K562 (cell line): ENCODE results near the gene PLCB4. TPM values are rescaled to one million over a fixed set of nuclear protein-coding genes. Genes with fewer than 3 reads are reported as not detected.

Experiments used
- ATAC-seq: fragments of 200-7000 bp; cut with Tn5 transposase; 3 replicates; pipeline ENCODE4 v1.9.1; 2020; ENCODE audit warnings: moderate library complexity
- BruUV-seq: library from RNA; stranded (reverse); fragments of 400-500 nt; replicated peaks from 2 replicates; lab custom pipeline; 2021; lab: Mats Ljungman, UMichigan
- CTCF ChIA-PET: fragments of 300-600 bp; formaldehyde crosslinking; extraction: SDS; loops from one replicate; lab custom pipeline; 2021; ENCODE audit warnings: low intra/inter-chr PET ratio; lab: Yijun Ruan, JAX
- POLR2A ChIA-PET: fragments of 300-600, 350-650 bp; sonication (Branson Sonifier 250); formaldehyde crosslinking; extraction: SDS; loops from one replicate; lab custom pipeline; 2021; ENCODE audit warnings: antibody characterized with exemption, inconsistent platforms; lab: Yijun Ruan, JAX
- DNase-seq, 4 experiments: peaks; one replicate each; pipeline versions ENCODE4 v3.0.0 to v3.0.0-alpha.2; 2011 to 2018; ENCODE audit warnings: low spot score in 3 of 4, mixed read lengths in 3 of 4; ENCODE audit errors: extremely low read depth in 1 of 4
- FAIRE-seq: peaks from 2 replicates; lab custom pipeline; 2011; peaks lifted over from hg19 to GRCh38; lab: Jason Lieb, UNC
- H2AFZ ChIP-seq: 2 replicates; pipeline ENCODE4 v1.6.0; 2011; ENCODE audit warnings: low read depth, low read length, control low read depth, inconsistent platforms
- H3K27ac ChIP-seq: fragments of 200-600 bp; 3 replicates; pipeline ENCODE4 v1.8.0; 2011; ENCODE audit warnings: low read depth, mild to moderate bottlenecking, control low read depth, inconsistent platforms, low read length, moderate library complexity, mixed read lengths; ENCODE audit errors: extremely low read depth
- H3K27me3 ChIP-seq, 2 experiments: fragments of 300-600 bp in 1 of 2; 2 replicates in 1 of 2; 3 replicates in 1 of 2; pipeline versions ENCODE4 v1.6.0 to v1.8.0; 2011; ENCODE audit warnings: inconsistent platforms in 2 of 2, low read length in 2 of 2, mild to moderate bottlenecking in 1 of 2, mixed read lengths in 1 of 2, moderate library complexity in 1 of 2; ENCODE audit not compliant: control insufficient read depth in 2 of 2, insufficient read depth in 2 of 2
- H3K36me3 ChIP-seq: fragments of 300-600 bp; 3 replicates; pipeline ENCODE4 v1.8.0; 2011; ENCODE audit warnings: mild to moderate bottlenecking, low read length, inconsistent platforms; ENCODE audit not compliant: control insufficient read depth, insufficient read depth
- H3K4me1 ChIP-seq, 2 experiments: fragments of 200-600 bp in 1 of 2; replicated peaks in 1 of 2; 2 replicates in 1 of 2; 3 replicates in 1 of 2; pipeline versions ENCODE4 v1.5.1 to v1.8.0; 2011; ENCODE audit warnings: inconsistent platforms in 2 of 2, low read length in 2 of 2, mild to moderate bottlenecking in 1 of 2, mixed read lengths in 1 of 2, moderate library complexity in 1 of 2; ENCODE audit not compliant: control insufficient read depth in 2 of 2, insufficient read depth in 2 of 2
- H3K4me2 ChIP-seq: 2 replicates; pipeline ENCODE4 v1.6.1; 2011; ENCODE audit warnings: low read length, control low read depth, inconsistent platforms, mixed read lengths; ENCODE audit not compliant: insufficient read depth
- H3K4me3 ChIP-seq: fragments of 200-600 bp; sonication (generic), shearing (Covaris generic); 2 replicates; pipeline ENCODE4 v1.5.1; 2016; ENCODE audit warnings: control low read depth, inconsistent platforms
- H3K79me2 ChIP-seq: fragments of 200-600 bp; 3 replicates; pipeline ENCODE4 v1.8.0; 2011; ENCODE audit warnings: low read length, inconsistent platforms; ENCODE audit not compliant: control insufficient read depth, insufficient read depth
- H3K9ac ChIP-seq, 2 experiments: 2 replicates each; pipeline versions ENCODE4 v1.6.0 to v1.6.1; 2011; ENCODE audit warnings: low read depth in 2 of 2, low read length in 2 of 2, control low read depth in 1 of 2, inconsistent platforms in 1 of 2, mild to moderate bottlenecking in 1 of 2, mixed read lengths in 1 of 2; ENCODE audit not compliant: insufficient read depth in 1 of 2
- H3K9me1 ChIP-seq: one replicate; pipeline ENCODE4 v1.6.0; 2011; ENCODE audit warnings: inconsistent platforms, mild to moderate bottlenecking, low read length, moderate library complexity; ENCODE audit not compliant: control insufficient read depth, insufficient read depth
- H3K9me3 ChIP-seq: replicated peaks from 2 replicates; pipeline ENCODE4 v1.5.1; 2011; ENCODE audit warnings: low read depth, low read length, inconsistent platforms; ENCODE audit not compliant: control insufficient read depth, insufficient read depth
- H4K20me1 ChIP-seq: replicated peaks from 2 replicates; pipeline ENCODE4 v1.6.1; 2011; ENCODE audit warnings: low read length, inconsistent platforms, mixed read lengths; ENCODE audit not compliant: control insufficient read depth, insufficient read depth
- ARHGAP35 ChIP-seq: fragments of 450-650 bp; IDR thresholded peaks from 2 replicates; pipeline ENCODE4 v1.6.1; 2018; ENCODE audit not compliant: partially characterized antibody
- BCLAF1 ChIP-seq, 2 experiments: fragments of 450-650 bp in 1 of 2; IDR thresholded peaks; 2 replicates each; pipeline ENCODE4 v1.6.1; 2011 to 2017; ENCODE audit warnings: low read depth in 2 of 2, antibody characterized with exemption in 1 of 2, borderline replicate concordance in 1 of 2, low read length in 1 of 2, mild to moderate bottlenecking in 1 of 2, mixed read lengths in 1 of 2; ENCODE audit not compliant: control insufficient read depth in 1 of 2
- BCOR ChIP-seq: fragments of 450-650 bp; IDR thresholded peaks from 2 replicates; pipeline ENCODE4 v1.6.1; 2016
- MLX ChIP-seq, 2 experiments: fragments of 450-650 bp in 1 of 2; sonication (generic) in 1 of 2; formaldehyde crosslinking; conservative IDR thresholded peaks; 2 replicates each; pipeline versions ENCODE4 v1.4.0 to v1.8.1; 2020 to 2022; ENCODE audit warnings: mild to moderate bottlenecking in 1 of 2, missing genetic modification reagents in 1 of 2
- RBM17 ChIP-seq: fragments of 200-400 bp; formaldehyde crosslinking; IDR thresholded peaks from 2 replicates; pipeline ENCODE4 v1.6.1; 2017; ENCODE audit warnings: low read depth, mild to moderate bottlenecking, low read length, borderline replicate concordance
- SNAPC5 ChIP-seq: fragments of 250-450 bp; sonication (Bioruptor Pico); IDR thresholded peaks from 2 replicates; pipeline ENCODE4 v1.8.0; 2021; ENCODE audit warnings: moderate library complexity, mild to moderate bottlenecking, inconsistent platforms
- XRCC3 ChIP-seq: fragments of 450-650 bp; IDR thresholded peaks from 2 replicates; pipeline ENCODE4 v1.6.1; 2017; ENCODE audit warnings: mild to moderate bottlenecking, moderate library complexity
- ZNF384 ChIP-seq: IDR thresholded peaks from 2 replicates; pipeline ENCODE4 v1.6.1; 2012; ENCODE audit warnings: low read depth, low read length, improper control_type of control experiment
- ZNF407 ChIP-seq: fragments of 450-650 bp; IDR thresholded peaks from 2 replicates; pipeline ENCODE4 v1.6.1; 2016; ENCODE audit warnings: low read depth
- WGBS: fragments of 100-300 bp; shearing (Covaris generic); methylation state at CpG from one replicate; pipeline ENCODE4 v1.1.6; 2016; ENCODE audit warnings: low coverage, mixed read lengths; ENCODE audit not compliant: insufficient coverage; ENCODE audit errors: missing lambda C conversion rate; 5-methylcytosine and 5-hydroxymethylcytosine counted together
- in situ Hi-C: fragments of 300-500 bp; cut with MboI; formaldehyde crosslinking; loops from 4 replicates; pipeline ENCODE4 v1.15.0; 2018; ENCODE audit warnings: inconsistent platforms, mixed read lengths
- intact Hi-C: fragments of 100-400 bp; cut with micrococcal nuclease; formaldehyde crosslinking; loops from 2 replicates; pipeline ENCODE4 v1.14.2; 2022
- polyA plus RNA-seq, 8 experiments: library from polyadenylated mRNA; depleted of rRNA in 4 of 8; stranded (reverse) in 5 of 8; unstranded in 3 of 8; fragments of >200 nt; fragmentation: Nextera tagmentation in 2 of 8; fragmentation: Illumina TruSeq in 1 of 8; extraction: Ambion mirVana in 2 of 8; extraction: Trizol in 1 of 8; gene quantifications; 2 replicates each; pipeline versions ENCODE4 v1.2.1 to v1.2.3, GENCODE V29; 2011 to 2014; ENCODE audit warnings: inconsistent platforms in 1 of 8, missing spikeins in 1 of 8
- total RNA-seq, 7 experiments: library from RNA; depleted of rRNA in 6 of 7; stranded (reverse); fragments of >200 nt in 6 of 7; fragmentation: Illumina TruSeq in 2 of 7; extraction: Trizol in 2 of 7; gene quantifications; 2 replicates each; pipeline versions ENCODE4 v1.2.1 to v1.2.3, GENCODE V29; 2011 to 2021; ENCODE audit warnings: low replicate concordance in 1 of 7

Gene PLCB4
- total and polyA plus RNA-seq, 9 of the 15 experiments (the other 6 are each of a cell fraction or from before 2014, with no cell fraction given) = 0.20 to 2.9 (median 0.52) TPM

- TF ChIP-seq BCLAF1 (IDR thresholded peaks at IDR 0.05; ENCODE audit: borderline replicate concordance in 1 of 2, control insufficient read depth in 1 of 2, low read depth in 2 of 2, low read length in 1 of 2) (no peak), ARHGAP35 (no peak)
Observed at GRCh38 chr20:9480066-9480465, 411.2 kb downstream of the PLCB4 start (continued).

- WGBS = 6% methylated on average over 3 of the region's 3 CpGs
- Histone ChIP-seq H3K36me3 (no peaks in the 10 kb centered on the region), H3K4me1 (no peaks in the 10 kb centered on the region), H2AFZ (no peak overlapping the region), H3K27ac (no peak overlapping the region), H3K9me3 (no peaks in the 10 kb centered on the region), H3K79me2 (no peaks in the 10 kb centered on the region), H3K27me3 (no peaks in the 10 kb centered on the region), H4K20me1 (no peaks in the 10 kb centered on the region), H3K4me2 (no peak overlapping the region), H3K9me1 (no peaks in the 10 kb centered on the region), H3K9ac (no peak overlapping the region), H3K4me3 (no peak overlapping the region)
- intact Hi-C loops = no loop called here
- BruUV-seq = no TSS peak
- FAIRE-seq (no peak), ATAC-seq (no peak), DNase-seq (no peak)
- ChIA-PET CTCF (no interaction called here), POLR2A (no interaction called here)
- in situ Hi-C loops = no loop called here
- TF ChIP-seq ZNF384 (no peak), MLX (CRISPR knock-in tag; conservative IDR thresholded peaks at IDR 0.05) (no peak), ZNF407 (no peak), RBM17 (no peak), XRCC3 (no peak), BCOR (no peak), SNAPC5 (CRISPR knock-in tag) (no peak)
Observed at GRCh38 chr20:9482180-9482579, 413.3 kb downstream of the PLCB4 start.
